ENCODE data around the gene DVL3.
"Not testable (repeated sequence)": the region's sequence is repeated elsewhere in the genome, so short reads cannot be mapped to it uniquely, and the experiment has no call there.

GRCh38 chr3:184162571-184163070, 7.4 kb downstream of the DVL3 start:
- not testable (repeated sequence) for TF ChIP-seq ZNF274 (IDR thresholded peaks at IDR 0.05; ENCODE audit: low read depth, low read length); SUZ12 (IDR thresholded peaks at IDR 0.05; ENCODE audit: extremely low read depth, insufficient read depth, insufficient read length)

All from NT2/D1 (cell line).